ENCODE results near the gene C19orf38. TPM values are rescaled to one million over a fixed set of nuclear protein-coding genes. Genes with fewer than 3 reads are reported as not detected.

Gene C19orf38
- total and polyA plus RNA-seq, 2 of the 4 experiments (the other 2 are of a cell fraction), result 0.18 to 0.19 TPM

DNA sequence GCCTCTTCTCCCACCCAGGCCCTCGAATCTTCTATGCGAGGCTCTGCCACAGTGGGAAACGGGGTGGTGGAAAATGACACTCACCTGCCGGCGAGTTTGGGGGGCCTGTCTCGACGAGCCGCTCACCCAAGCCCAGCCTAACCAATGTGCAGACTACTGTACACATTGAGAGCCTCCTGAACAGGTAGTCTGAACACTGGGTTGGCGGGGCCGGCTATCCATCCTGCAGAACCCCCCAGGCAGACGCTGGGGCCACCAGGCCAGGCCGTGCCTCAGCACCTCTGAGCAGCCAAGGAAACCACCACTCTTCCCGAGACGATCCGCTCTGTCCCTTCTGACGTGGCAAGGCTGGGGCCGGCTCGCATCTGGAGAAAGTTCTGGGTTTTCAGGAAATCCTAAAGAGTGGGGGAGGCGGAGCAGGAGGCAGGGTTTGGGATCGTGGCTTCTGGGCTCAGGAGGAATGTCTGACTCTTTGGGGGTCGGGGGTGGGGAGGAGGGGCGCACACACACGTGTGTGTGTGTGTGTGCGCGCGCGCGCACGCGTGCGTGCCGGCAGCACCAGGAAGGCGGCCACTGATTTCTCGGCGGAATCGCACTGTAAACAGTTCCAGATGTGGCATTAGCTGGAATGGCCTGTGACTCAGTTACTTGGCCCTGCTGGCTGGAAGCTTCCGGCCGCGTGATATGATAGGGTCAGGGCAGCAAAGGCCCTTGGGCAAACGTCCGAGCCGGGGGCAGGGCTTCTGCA lies 30.8 kb upstream of the C19orf38 start:
- POLR2A ChIA-PET (ENCODE audit: unreplicated experiment), result interaction anchor here (0.6 to 1.1 kb wide), 3 partner anchors 18 to 1384 kb away, joined by 4 to 6 read pairs (median 4); partner anchors contain the start of gene TMED1
- H3K4me1 ChIP-seq (ENCODE audit: control insufficient read depth, insufficient read depth, low read length), result peaks cover 33% of the 10 kb centered on the region
- H2BK120ac ChIP-seq (ENCODE audit: low read depth, low read length), result peak overlapping the region; percentile 97
- peak overlapping the region; percentile 96 for H3K4me2 ChIP-seq (ENCODE audit: low read depth, low read length)
- no peaks in the 10 kb centered on the region for H3K9me3 ChIP-seq (ENCODE audit: control insufficient read depth, insufficient read depth, low read length)
- H2BK15ac ChIP-seq (ENCODE audit: low read depth, low read length), result peak overlapping the region; percentile 98; the same call in 2 of the 3 replicates
- peak; percentile 98 for DNase-seq
- peak overlapping the region; percentile 89 for H2AFZ ChIP-seq (replicated peaks; ENCODE audit: low read length, poor library complexity)
- TF ChIP-seq RAD21 (IDR thresholded peaks at IDR 0.05; ENCODE audit: low read length) (no peak), SMC3 (IDR thresholded peaks at IDR 0.05; ENCODE audit: low read depth, low read length) (no peak), POLR2A (IDR thresholded peaks at IDR 0.05; ENCODE audit: low read depth, low read length) (peak; percentile 97), MXI1 (IDR thresholded peaks at IDR 0.05; ENCODE audit: borderline replicate concordance, low read depth, low read length) (peak; percentile 73), BHLHE40 (IDR thresholded peaks at IDR 0.05; ENCODE audit: low read depth, low read length) (peak; percentile 98), FOS (IDR thresholded peaks at IDR 0.05; ENCODE audit: low read depth, low read length) (peak; percentile 83), USF2 (IDR thresholded peaks at IDR 0.05; ENCODE audit: low read depth, low read length) (peak; percentile 69), MAFK (IDR thresholded peaks at IDR 0.05; ENCODE audit: low read depth, low read length) (no peak), NFE2L2 (IDR thresholded peaks at IDR 0.05; ENCODE audit: low read depth, low read length) (peak; percentile 22; the same call in 1 of the 2 replicates), RCOR1 (IDR thresholded peaks at IDR 0.05; ENCODE audit: insufficient replicate concordance, low read length) (peak; percentile 30), MAZ (IDR thresholded peaks at IDR 0.05; ENCODE audit: borderline replicate concordance, low read depth, low read length) (peak; percentile 96)
- peak overlapping the region; percentile 95 for H3K23ac ChIP-seq (ENCODE audit: low read depth, low read length)
- peak overlapping the region; percentile 99 for H3K4ac ChIP-seq (ENCODE audit: low read depth, low read length)
- peak overlapping the region; percentile 99 for H3K14ac ChIP-seq (replicated peaks; ENCODE audit: low read depth, low read length)
- H4K91ac ChIP-seq (ENCODE audit: insufficient read depth, low read depth, low read length), result peak overlapping the region; percentile 98
- peak overlapping the region; percentile 94 for H3K9ac ChIP-seq (ENCODE audit: low read depth, low read length)
- H3K27ac ChIP-seq (ENCODE audit: insufficient read depth, low read length), result peak overlapping the region; percentile 98
- H3K79me1 ChIP-seq (ENCODE audit: low read depth in 1 of 2, low read length in 2 of 2), result peaks cover 26 to 79% of the 10 kb centered on the region in 2 experiments; a peak in 3 of 4 replicates
- peaks cover 3% of the 10 kb centered on the region for H4K20me1 ChIP-seq (ENCODE audit: insufficient read depth, low read length)
- CTCF ChIA-PET, result no interaction called here
- H2AK9ac ChIP-seq (replicated peaks; ENCODE audit: low read depth, low read length, poor library complexity), result peak overlapping the region; percentile 100
- in situ Hi-C loops (cut with MboI; ENCODE audit: low sequenced_read_pairs) (no loop called here), intact Hi-C loops (cut with micrococcal nuclease) (loop anchor here (1.0 kb wide), 1 partner anchor 100 kb away; no protein-coding TSS in a partner anchor), dilution Hi-C loops (cut with HindIII; ENCODE audit: low sequenced_read_pairs, unreplicated experiment) (no loop called here)
- 23% methylated on average over 18 of the region's 42 CpGs; no CpG with 5 or more reads in 1 of the 2 experiments for WGBS, 2 experiments (ENCODE audit: extremely low coverage in 2 of 2, insufficient read length in 1 of 2)
- peak overlapping the region; percentile 63 for H3K4me3 ChIP-seq (ENCODE audit: insufficient read depth, low read depth, low read length)
- H2AK5ac ChIP-seq (ENCODE audit: low read depth, low read length), result peak overlapping the region; percentile 100
- TSS peak; percentile 47 for BruUV-seq (replicated peaks)
- H4K8ac ChIP-seq (ENCODE audit: low read depth in 2 of 2, low read length in 2 of 2), result peak overlapping the region; percentile 97
- H4K5ac ChIP-seq (ENCODE audit: low read depth, low read length), result peak overlapping the region; percentile 69
- peak overlapping the region; percentile 99 for H2BK5ac ChIP-seq (ENCODE audit: low read depth, low read length, poor library complexity, severe bottlenecking)
- peak overlapping the region; percentile 97 for H3K56ac ChIP-seq (ENCODE audit: extremely low read depth, insufficient read depth, low read length)
- peaks cover 49% of the 10 kb centered on the region for H3K36me3 ChIP-seq (ENCODE audit: control insufficient read depth, insufficient read depth, low read length)
- H3K18ac ChIP-seq (ENCODE audit: low read depth, low read length), result peak overlapping the region; percentile 54
- peaks cover 21% of the 10 kb centered on the region for H3K9me1 ChIP-seq (ENCODE audit: insufficient read depth, low read length)
- H2BK20ac ChIP-seq (ENCODE audit: low read depth, low read length), result peak overlapping the region; percentile 99; the same call in 1 of the 2 replicates
- no peaks in the 10 kb centered on the region for H3K27me3 ChIP-seq (ENCODE audit: control insufficient read depth, insufficient read depth, low read length)
- ATAC-seq (ENCODE audit: low read depth), result peak; percentile 66

Data from IMR-90 (cell line).